Measurements from ENCODE around the gene CPT1A. TPM values are rescaled to one million over a fixed set of nuclear protein-coding genes. Genes with fewer than 3 reads are reported as not detected.

The CPT1A gene
- total and polyA plus RNA-seq, 2 experiments from 2014 or later: 9.6 to 20.1 TPM

- in situ Hi-C loops (cut with MboI): no loop called here
- H3K79me2 ChIP-seq (ENCODE audit: insufficient read depth): peaks cover 100% of the 10 kb centered on the region
These were observed 16.1 kb downstream of the CPT1A start for GRCh38 chr11:68825571-68825970.

GRCh38 chr11:68822546-68822945, 19.2 kb downstream of the CPT1A start:
- TF ChIP-seq EZH2 (IDR thresholded peaks at IDR 0.05; ENCODE audit: insufficient read depth, poor library complexity, severe bottlenecking) (no peak), EZH2phosphoT487 (IDR thresholded peaks at IDR 0.05; ENCODE audit: insufficient read depth, low read depth) (no peak)
- no peaks in the 10 kb centered on the region for H3K27me3 ChIP-seq (replicated peaks; ENCODE audit: insufficient read depth)
- H4K20me1 ChIP-seq (ENCODE audit: insufficient read depth): no peaks in the 10 kb centered on the region
- H3K36me3 ChIP-seq (ENCODE audit: low read depth): no peaks in the 10 kb centered on the region
- H3K9ac ChIP-seq: no peak overlapping the region
- WGBS, 2 experiments (ENCODE audit: low coverage in 1 of 2, low lambda C conversion rate in 2 of 2, missing lambda C conversion rate in 2 of 2): 91 to 93% methylated on average over 5 of the region's 5 CpGs
- no peak overlapping the region for H2AFZ ChIP-seq
- no peak overlapping the region for H3K27ac ChIP-seq
- peaks cover 100% of the 10 kb centered on the region for H3K79me2 ChIP-seq (ENCODE audit: insufficient read depth)
- no peaks in the 10 kb centered on the region for H3F3A ChIP-seq (ENCODE audit: insufficient read depth)
- H3K4me2 ChIP-seq (ENCODE audit: unreplicated experiment): no peak overlapping the region
- H3K4me1 ChIP-seq (ENCODE audit: insufficient read depth): no peaks in the 10 kb centered on the region
- no peak overlapping the region for H3K4me3 ChIP-seq
- no peaks in the 10 kb centered on the region for H3K9me3 ChIP-seq (ENCODE audit: low read depth)
- no peak for DNase-seq
- in situ Hi-C loops (cut with MboI): no loop called here
- no peaks in the 10 kb centered on the region for H3K9me2 ChIP-seq (ENCODE audit: insufficient read depth)

More at GRCh38 chr11:68825571-68825970, 16.1 kb downstream of the CPT1A start:
- Histone ChIP-seq H3K9me2 (ENCODE audit: insufficient read depth) (no peaks in the 10 kb centered on the region), H4K20me1 (ENCODE audit: insufficient read depth) (no peaks in the 10 kb centered on the region), H3K36me3 (ENCODE audit: low read depth) (no peaks in the 10 kb centered on the region), H3K9ac (no peak overlapping the region), H3K27me3 (replicated peaks; ENCODE audit: insufficient read depth) (no peaks in the 10 kb centered on the region), H3K4me3 (no peak overlapping the region), H3F3A (ENCODE audit: insufficient read depth) (no peaks in the 10 kb centered on the region), H3K27ac (no peak overlapping the region), H2AFZ (no peak overlapping the region), H3K4me2 (ENCODE audit: unreplicated experiment) (no peak overlapping the region), H3K4me1 (ENCODE audit: insufficient read depth) (no peaks in the 10 kb centered on the region), H3K9me3 (ENCODE audit: low read depth) (no peaks in the 10 kb centered on the region)
- no peak for TF ChIP-seq EZH2phosphoT487 (IDR thresholded peaks at IDR 0.05; ENCODE audit: insufficient read depth, low read depth)
- TF ChIP-seq EZH2 (IDR thresholded peaks at IDR 0.05; ENCODE audit: insufficient read depth, poor library complexity, severe bottlenecking): no peak
- no peak for DNase-seq
- 60 to 84% methylated on average over 4 to 7 of the region's 7 CpGs for WGBS, 2 experiments (ENCODE audit: low coverage in 1 of 2, low lambda C conversion rate in 2 of 2, missing lambda C conversion rate in 2 of 2)

GRCh38 chr11:68821670-68822069, 20.0 kb downstream of the CPT1A start:
- no peak for DNase-seq
- Histone ChIP-seq H3K27ac (no peak overlapping the region), H3K4me3 (no peak overlapping the region), H3K4me1 (ENCODE audit: insufficient read depth) (no peaks in the 10 kb centered on the region), H3K9ac (no peak overlapping the region), H2AFZ (no peak overlapping the region), H3K9me3 (ENCODE audit: low read depth) (no peaks in the 10 kb centered on the region), H3F3A (ENCODE audit: insufficient read depth) (no peaks in the 10 kb centered on the region), H3K79me2 (ENCODE audit: insufficient read depth) (peaks cover 98% of the 10 kb centered on the region), H3K36me3 (ENCODE audit: low read depth) (no peaks in the 10 kb centered on the region), H3K27me3 (replicated peaks; ENCODE audit: insufficient read depth) (no peaks in the 10 kb centered on the region), H3K9me2 (ENCODE audit: insufficient read depth) (no peaks in the 10 kb centered on the region), H3K4me2 (ENCODE audit: unreplicated experiment) (no peak overlapping the region), H4K20me1 (ENCODE audit: insufficient read depth) (no peaks in the 10 kb centered on the region)
- TF ChIP-seq EZH2phosphoT487 (IDR thresholded peaks at IDR 0.05; ENCODE audit: insufficient read depth, low read depth): no peak
- no peak for TF ChIP-seq EZH2 (IDR thresholded peaks at IDR 0.05; ENCODE audit: insufficient read depth, poor library complexity, severe bottlenecking)
- 71% methylated on average over 4 of the region's 4 CpGs for WGBS, 2 experiments (ENCODE audit: low coverage in 1 of 2, low lambda C conversion rate in 2 of 2, missing lambda C conversion rate in 2 of 2)
- in situ Hi-C loops (cut with MboI): no loop called here

- in situ Hi-C loops (cut with MboI): no loop called here
- 85 to 95% methylated on average over 9 to 10 of the region's 10 CpGs for WGBS, 2 experiments (ENCODE audit: low coverage in 1 of 2, low lambda C conversion rate in 2 of 2, missing lambda C conversion rate in 2 of 2)
- Histone ChIP-seq H3K4me2 (ENCODE audit: unreplicated experiment) (no peak overlapping the region), H3K36me3 (ENCODE audit: low read depth) (peaks cover 8% of the 10 kb centered on the region; the same call in 1 of the 2 replicates), H3K27ac (no peak overlapping the region), H3K27me3 (replicated peaks; ENCODE audit: insufficient read depth) (no peaks in the 10 kb centered on the region), H4K20me1 (ENCODE audit: insufficient read depth) (no peaks in the 10 kb centered on the region), H3K9me2 (ENCODE audit: insufficient read depth) (no peaks in the 10 kb centered on the region), H3K79me2 (ENCODE audit: insufficient read depth) (peaks cover 98% of the 10 kb centered on the region), H3K9ac (no peak overlapping the region), H2AFZ (no peak overlapping the region), H3K4me3 (no peak overlapping the region), H3K4me1 (ENCODE audit: insufficient read depth) (no peaks in the 10 kb centered on the region), H3F3A (ENCODE audit: insufficient read depth) (no peaks in the 10 kb centered on the region), H3K9me3 (ENCODE audit: low read depth) (no peaks in the 10 kb centered on the region)
- TF ChIP-seq EZH2 (IDR thresholded peaks at IDR 0.05; ENCODE audit: insufficient read depth, poor library complexity, severe bottlenecking) (no peak), EZH2phosphoT487 (IDR thresholded peaks at IDR 0.05; ENCODE audit: insufficient read depth, low read depth) (no peak)
- no peak for DNase-seq
These were observed 22.4 kb downstream of the CPT1A start for GRCh38 chr11:68819362-68819761.

- peaks cover 8% of the 10 kb centered on the region; the same call in 1 of the 2 replicates for H3K36me3 ChIP-seq (ENCODE audit: low read depth)
- H3K4me1 ChIP-seq (ENCODE audit: insufficient read depth): no peaks in the 10 kb centered on the region
- no peak overlapping the region for H3K4me2 ChIP-seq (ENCODE audit: unreplicated experiment)
- H3K4me3 ChIP-seq: no peak overlapping the region
- 78 to 88% methylated on average over 7 of the region's 7 CpGs for WGBS, 2 experiments (ENCODE audit: low coverage in 1 of 2, low lambda C conversion rate in 2 of 2, missing lambda C conversion rate in 2 of 2)
- DNase-seq: no peak
- no peaks in the 10 kb centered on the region for H3K27me3 ChIP-seq (replicated peaks; ENCODE audit: insufficient read depth)
- H2AFZ ChIP-seq: no peak overlapping the region
- in situ Hi-C loops (cut with MboI): no loop called here
- H3K9me2 ChIP-seq (ENCODE audit: insufficient read depth): no peaks in the 10 kb centered on the region
- H3F3A ChIP-seq (ENCODE audit: insufficient read depth): no peaks in the 10 kb centered on the region
- H4K20me1 ChIP-seq (ENCODE audit: insufficient read depth): no peaks in the 10 kb centered on the region
- no peak overlapping the region for H3K27ac ChIP-seq
- H3K9me3 ChIP-seq (ENCODE audit: low read depth): no peaks in the 10 kb centered on the region
- no peak for TF ChIP-seq EZH2phosphoT487 (IDR thresholded peaks at IDR 0.05; ENCODE audit: insufficient read depth, low read depth)
- TF ChIP-seq EZH2 (IDR thresholded peaks at IDR 0.05; ENCODE audit: insufficient read depth, poor library complexity, severe bottlenecking): no peak
- H3K9ac ChIP-seq: no peak overlapping the region
- peaks cover 95% of the 10 kb centered on the region for H3K79me2 ChIP-seq (ENCODE audit: insufficient read depth)
These were observed 23.5 kb downstream of the CPT1A start for GRCh38 chr11:68818181-68818580.
